GM12865 (cell line): Measurements from ENCODE around the gene COX8C.

Source experiments
- DNase-seq: peaks from one replicate; pipeline ENCODE4 v3.0.0; 2010; ENCODE audit warnings: low read depth
- H3K4me3 ChIP-seq: 2 replicates; pipeline ENCODE4 v1.5.1; 2011; ENCODE audit warnings: mild to moderate bottlenecking, low read depth, low read length, control low read depth
- TF ChIP-seq, protein P1 (sequence below): IDR thresholded peaks from 2 replicates; pipeline ENCODE4 v1.5.1; 2011; ENCODE audit warnings: low read length, control low read depth, low read depth, inconsistent platforms; ENCODE audit not compliant: insufficient read depth; ENCODE audit errors: missing control alignments

The COX8C gene

DNA sequence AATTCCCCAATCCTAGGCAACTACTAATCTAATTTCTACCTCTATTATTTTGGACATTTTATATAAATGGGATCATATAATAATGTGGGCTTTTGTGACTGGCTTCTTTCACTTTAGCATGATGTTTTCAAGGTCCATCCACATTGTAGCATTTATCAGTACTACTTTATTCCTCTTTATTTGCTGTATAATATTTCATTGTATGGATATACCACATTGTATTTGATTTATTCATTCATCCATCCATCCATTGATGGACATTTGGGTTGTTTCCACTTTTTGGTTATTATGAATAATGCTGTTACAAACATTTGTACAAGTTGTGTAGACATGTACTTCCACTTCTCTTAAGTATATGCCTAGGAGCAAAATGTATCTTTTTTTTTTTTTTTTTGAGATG, 31.4 kb upstream of the COX8C start:
- H3K4me3 ChIP-seq = no peak overlapping the region
- TF ChIP-seq, protein P1, sequence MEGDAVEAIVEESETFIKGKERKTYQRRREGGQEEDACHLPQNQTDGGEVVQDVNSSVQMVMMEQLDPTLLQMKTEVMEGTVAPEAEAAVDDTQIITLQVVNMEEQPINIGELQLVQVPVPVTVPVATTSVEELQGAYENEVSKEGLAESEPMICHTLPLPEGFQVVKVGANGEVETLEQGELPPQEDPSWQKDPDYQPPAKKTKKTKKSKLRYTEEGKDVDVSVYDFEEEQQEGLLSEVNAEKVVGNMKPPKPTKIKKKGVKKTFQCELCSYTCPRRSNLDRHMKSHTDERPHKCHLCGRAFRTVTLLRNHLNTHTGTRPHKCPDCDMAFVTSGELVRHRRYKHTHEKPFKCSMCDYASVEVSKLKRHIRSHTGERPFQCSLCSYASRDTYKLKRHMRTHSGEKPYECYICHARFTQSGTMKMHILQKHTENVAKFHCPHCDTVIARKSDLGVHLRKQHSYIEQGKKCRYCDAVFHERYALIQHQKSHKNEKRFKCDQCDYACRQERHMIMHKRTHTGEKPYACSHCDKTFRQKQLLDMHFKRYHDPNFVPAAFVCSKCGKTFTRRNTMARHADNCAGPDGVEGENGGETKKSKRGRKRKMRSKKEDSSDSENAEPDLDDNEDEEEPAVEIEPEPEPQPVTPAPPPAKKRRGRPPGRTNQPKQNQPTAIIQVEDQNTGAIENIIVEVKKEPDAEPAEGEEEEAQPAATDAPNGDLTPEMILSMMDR = no peak
- no peak for DNase-seq

DNA sequence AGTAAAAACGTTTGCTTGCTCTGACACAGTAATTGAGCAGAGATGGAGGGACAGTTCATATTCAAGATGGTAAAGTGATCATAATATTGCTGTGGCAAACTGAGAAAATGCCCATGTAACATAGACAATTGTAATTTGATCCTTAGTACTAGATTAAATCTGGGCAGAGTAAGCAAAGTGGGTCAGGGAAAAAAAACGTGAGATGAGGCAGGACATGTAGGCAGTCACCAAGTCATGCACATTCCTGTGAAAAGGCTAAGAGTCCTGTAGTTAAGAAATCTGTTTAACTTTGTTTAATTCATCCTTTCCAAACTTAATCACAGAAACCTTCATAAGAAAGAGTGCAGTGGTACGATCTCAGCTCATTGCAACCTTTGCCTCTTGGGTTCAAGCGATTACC, 30.3 kb upstream of the COX8C start:
- no peak for DNase-seq
- no peak overlapping the region for H3K4me3 ChIP-seq
- TF ChIP-seq, protein P1 = no peak

- H3K4me3 ChIP-seq = no peak overlapping the region
- TF ChIP-seq, protein P1 = no peak
- no peak for DNase-seq
These were observed 29.6 kb upstream of the COX8C start for GRCh38 chr14:93317210-93317874.

DNA sequence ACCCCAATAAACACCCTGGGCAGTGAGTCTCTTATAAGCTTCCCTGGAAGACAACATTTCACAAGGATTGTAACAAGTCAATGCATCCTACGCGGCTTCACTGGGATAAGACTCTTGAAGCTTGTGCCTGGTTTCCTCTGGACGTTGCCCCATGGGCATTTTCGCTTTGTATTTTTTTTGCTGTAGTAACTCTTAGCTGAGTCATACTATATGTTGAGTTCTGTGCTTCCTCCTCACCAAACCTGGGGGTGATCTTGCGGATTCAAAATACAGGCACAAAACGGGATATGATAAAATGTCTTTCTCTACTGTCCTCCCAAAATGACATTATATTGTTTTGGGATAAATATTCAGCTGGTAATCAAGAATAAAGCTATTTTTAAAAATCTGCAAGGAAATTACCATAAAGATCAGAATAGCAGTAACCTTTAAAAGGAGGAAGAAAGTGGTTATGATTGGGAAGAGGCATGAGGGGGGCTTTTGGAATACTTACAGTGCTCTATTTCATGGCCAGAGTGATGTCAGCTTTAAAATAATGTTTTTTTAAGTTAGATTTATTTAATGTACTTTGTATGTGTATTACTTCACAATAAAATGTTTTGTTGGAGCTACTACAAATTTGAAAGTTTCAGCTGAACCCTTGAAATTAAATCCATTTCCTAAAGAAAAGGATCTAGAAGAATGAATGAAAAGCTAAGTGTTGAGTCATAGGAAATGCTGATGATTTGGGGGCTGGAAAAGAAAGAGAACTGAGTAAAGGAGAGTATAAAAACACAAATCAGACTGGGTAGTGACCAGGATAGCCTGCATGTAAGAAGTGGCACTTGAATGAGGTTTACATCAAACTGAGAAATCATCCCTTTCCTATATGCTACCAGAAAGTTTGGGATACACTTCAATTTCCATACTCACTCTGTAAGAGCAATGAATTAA, 28.8 kb upstream of the COX8C start:
- no peak for DNase-seq
- TF ChIP-seq, protein P1 = no peak
- no peak overlapping the region for H3K4me3 ChIP-seq

DNA sequence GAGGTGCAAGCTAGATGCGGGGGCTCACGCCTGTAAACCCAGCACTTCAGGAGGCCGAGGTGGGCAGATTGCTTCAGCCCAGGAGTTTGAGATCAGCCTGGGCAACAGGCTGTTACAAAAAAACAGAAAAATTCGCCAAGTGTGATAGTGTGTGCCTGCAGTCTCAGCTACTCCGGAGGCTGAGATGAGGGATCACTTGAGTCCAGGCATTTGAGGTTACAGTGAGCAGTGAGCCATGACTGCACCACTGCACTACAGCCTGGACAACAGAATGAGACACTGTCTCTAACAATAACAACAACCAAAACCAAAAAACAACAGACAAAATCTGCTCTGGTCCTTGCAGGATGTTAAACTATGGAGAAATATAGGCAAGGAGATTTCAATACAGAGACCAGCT, 28.1 kb upstream of the COX8C start:
- TF ChIP-seq, protein P1 = no peak
- H3K4me3 ChIP-seq = no peak overlapping the region
- no peak for DNase-seq

DNA sequence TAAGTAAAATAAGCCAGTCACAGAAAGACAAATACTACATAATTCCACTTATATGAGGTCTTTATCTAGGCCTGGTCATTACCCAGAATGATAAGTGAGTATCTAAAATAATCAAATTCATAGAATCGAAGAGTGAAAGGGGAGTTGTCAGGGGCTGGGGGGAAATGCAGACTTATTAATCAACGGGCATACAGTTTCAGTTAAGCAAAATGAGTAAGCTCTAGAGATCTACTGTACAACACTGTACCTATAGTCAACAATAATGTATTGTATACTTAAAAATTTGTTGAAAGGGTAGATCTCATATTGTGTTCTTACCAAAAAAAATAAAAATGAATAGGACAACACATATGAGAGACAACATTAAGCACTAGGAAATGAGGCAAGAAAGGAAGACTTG, 27.5 kb upstream of the COX8C start:
- H3K4me3 ChIP-seq = no peak overlapping the region
- TF ChIP-seq, protein P1 = no peak
- peak; percentile 9 for DNase-seq
